HCT116 (cell line): Measurements from ENCODE around the gene FNDC5. TPM values are rescaled to one million over a fixed set of nuclear protein-coding genes. Genes with fewer than 3 reads are reported as not detected.

Experiments
- ATAC-seq: fragments of 200-7000 bp; cut with Tn5 transposase; 2 replicates; pipeline ENCODE4 v1.9.1; 2020; ENCODE audit warnings: mild to moderate bottlenecking, moderate library complexity
- BruUV-seq: library from RNA; stranded (reverse); fragments of 400-500 nt; replicated peaks from 2 replicates; lab custom pipeline; 2021; lab: Mats Ljungman, UMichigan
- CTCF ChIA-PET: fragments of 300-600 bp; sonication (Branson Sonifier 250); formaldehyde crosslinking; loops from one replicate; lab custom pipeline; 2021; ENCODE audit warnings: antibody characterized with exemption; lab: Charles Lee
- POLR2A ChIA-PET: fragments of 300-600, 350-600 bp; sonication (Branson Sonifier 250); formaldehyde crosslinking; loops from one replicate; lab custom pipeline; 2021; ENCODE audit warnings: antibody characterized with exemption; lab: Charles Lee
- RAD21 ChIA-PET, 2 experiments: fragments of 300-600 bp; sonication (Branson Sonifier 250); formaldehyde crosslinking; loops; one replicate each; lab custom pipeline; 2023; ENCODE audit warnings: low total read pairs in 2 of 2; ENCODE audit not compliant: uncharacterized antibody in 2 of 2, unreplicated experiment in 2 of 2, low non-redundant PET in 1 of 2; lab: Charles Lee
- DNase-seq: peaks from one replicate; pipeline ENCODE4 v3.0.0-alpha.2; 2010; ENCODE audit warnings: low read depth, low spot score
- H2AFZ ChIP-seq: fragments of 200-600 bp; shearing (Covaris generic), sonication (generic); 2 replicates; pipeline ENCODE4 v1.6.1; 2017; ENCODE audit warnings: low read depth, mixed run types, mixed read lengths, antibody characterized with exemption, low read length; ENCODE audit not compliant: poor library complexity, severe bottlenecking
- H3K27ac ChIP-seq: 2 replicates; pipeline ENCODE4 v1.5.1; 2012; ENCODE audit warnings: low read depth, low read length
- H3K27me3 ChIP-seq: fragments of 200-600 bp; sonication (generic); 2 replicates; pipeline ENCODE4 v1.6.1; 2016; ENCODE audit warnings: mixed run types, low read length, mixed read lengths; ENCODE audit not compliant: insufficient read depth
- H3K36me3 ChIP-seq, 2 experiments: fragments of 200-500 bp in 1 of 2; fragments of 200-600 bp in 1 of 2; sonication (Bioruptor generic) in 1 of 2; sonication (generic) in 1 of 2; 2 replicates each; pipeline versions ENCODE4 v1.5.1 to v1.6.1; 2014 to 2016; ENCODE audit warnings: low read length in 2 of 2, inconsistent platforms in 1 of 2, mixed read lengths in 1 of 2, mixed run types in 1 of 2; ENCODE audit not compliant: insufficient read depth in 2 of 2, control insufficient read depth in 1 of 2
- H3K4me1 ChIP-seq, 2 experiments: fragments of 200-600 bp in 1 of 2; sonication (generic) in 1 of 2; 2 replicates each; pipeline versions ENCODE4 v1.5.1 to v1.6.1; 2012 to 2017; ENCODE audit warnings: low read length in 2 of 2, inconsistent platforms in 1 of 2, mild to moderate bottlenecking in 1 of 2, mixed read lengths in 1 of 2, mixed run types in 1 of 2, moderate library complexity in 1 of 2; ENCODE audit not compliant: insufficient read depth in 2 of 2, control insufficient read depth in 1 of 2
- H3K4me2 ChIP-seq: fragments of 200-600 bp; sonication (generic); 2 replicates; pipeline ENCODE4 v1.6.1; 2017; ENCODE audit warnings: mixed run types, low read length, mixed read lengths
- H3K4me3 ChIP-seq, 2 experiments: fragments of 200-600 bp in 1 of 2; sonication (generic) in 1 of 2; replicated peaks in 1 of 2; 2 replicates each; pipeline ENCODE4 v1.5.1; 2011 to 2016; ENCODE audit warnings: low read length in 2 of 2, control low read depth in 1 of 2, low read depth in 1 of 2, mild to moderate bottlenecking in 1 of 2, mixed read lengths in 1 of 2, mixed run types in 1 of 2
- H3K79me2 ChIP-seq: fragments of 200-600 bp; sonication (generic); 2 replicates; pipeline ENCODE4 v1.6.1; 2017; ENCODE audit warnings: mild to moderate bottlenecking, mixed run types, low read length, moderate library complexity, mixed read lengths; ENCODE audit not compliant: insufficient read depth
- H3K9ac ChIP-seq: fragments of 200-600 bp; sonication (generic); 2 replicates; pipeline ENCODE4 v1.6.1; 2016; ENCODE audit warnings: low read length, mixed read lengths
- H3K9me2 ChIP-seq: fragments of 200-600 bp; sonication (generic), shearing (Covaris generic); 2 replicates; pipeline ENCODE4 v1.6.1; 2017; ENCODE audit warnings: mixed run types, mild to moderate bottlenecking, moderate library complexity; ENCODE audit not compliant: insufficient read depth
- H3K9me3 ChIP-seq, 2 experiments: fragments of 200-500 bp in 1 of 2; fragments of 200-600 bp in 1 of 2; sonication (Bioruptor generic) in 1 of 2; sonication (generic) in 1 of 2; 2 replicates each; pipeline ENCODE4 v1.6.1; 2014 to 2017; ENCODE audit warnings: low read length in 2 of 2, mixed read lengths in 2 of 2, inconsistent platforms in 1 of 2, low read depth in 1 of 2, mild to moderate bottlenecking in 1 of 2, mixed run types in 1 of 2, moderate library complexity in 1 of 2; ENCODE audit not compliant: control insufficient read depth in 1 of 2, insufficient read depth in 1 of 2
- H4K20me1 ChIP-seq: fragments of 200-600 bp; sonication (generic), shearing (Covaris generic); 2 replicates; pipeline ENCODE4 v1.6.1; 2017; ENCODE audit warnings: mixed run types, mild to moderate bottlenecking, moderate library complexity; ENCODE audit not compliant: insufficient read depth
- CBX3 ChIP-seq: IDR thresholded peaks from 2 replicates; pipeline ENCODE4 v1.6.1; 2012; ENCODE audit warnings: low read depth
- CEBPB ChIP-seq: IDR thresholded peaks from 2 replicates; pipeline ENCODE4 v1.6.1; 2012; ENCODE audit warnings: low read depth
- EGR1 ChIP-seq: IDR thresholded peaks from 2 replicates; pipeline ENCODE4 v1.6.1; 2012; ENCODE audit warnings: low read depth
- EZH2 ChIP-seq: fragments of 200-600 bp; sonication (generic); IDR thresholded peaks from 2 replicates; pipeline ENCODE4 v1.6.1; 2017; ENCODE audit warnings: antibody characterized with exemption, mixed run types
- EZH2phosphoT487 ChIP-seq: fragments of 200-600 bp; IDR thresholded peaks from 2 replicates; pipeline ENCODE4 v1.6.1; 2018; ENCODE audit warnings: antibody characterized with exemption, borderline replicate concordance
- FOSL1 ChIP-seq: IDR thresholded peaks from 2 replicates; pipeline ENCODE4 v1.6.1; 2012; ENCODE audit warnings: low read depth
- JUND ChIP-seq: IDR thresholded peaks from 2 replicates; pipeline ENCODE4 v1.6.1; 2012
- POLR2AphosphoS5 ChIP-seq: IDR thresholded peaks from 2 replicates; pipeline ENCODE4 v1.6.1; 2011; ENCODE audit warnings: mild to moderate bottlenecking, low read depth, low read length, moderate library complexity
- SIN3A ChIP-seq: IDR thresholded peaks from 2 replicates; pipeline ENCODE4 v1.6.1; 2012; ENCODE audit warnings: low read depth
- SP1 ChIP-seq: IDR thresholded peaks from 2 replicates; pipeline ENCODE4 v1.6.1; 2012; ENCODE audit warnings: low read depth
- TCF7L2 ChIP-seq: IDR thresholded peaks from 2 replicates; pipeline ENCODE4 v1.7.0; 2011; ENCODE audit warnings: borderline replicate concordance, inconsistent platforms; ENCODE audit not compliant: insufficient read depth, insufficient read length; ENCODE audit errors: extremely low read depth
- YY1 ChIP-seq: IDR thresholded peaks from 2 replicates; pipeline ENCODE4 v1.6.1; 2011; ENCODE audit warnings: low read length, low read depth, moderate library complexity, mild to moderate bottlenecking; ENCODE audit not compliant: insufficient replicate concordance; ENCODE audit errors: extremely low read depth
- ZFX ChIP-seq: fragments of 450-650 bp; IDR thresholded peaks from 2 replicates; pipeline ENCODE4 v1.6.1; 2017
- intact Hi-C: fragments of 100-400 bp; cut with micrococcal nuclease; formaldehyde crosslinking; loops from 2 replicates; pipeline ENCODE4 v1.10.0; 2022
- total RNA-seq: library from RNA; stranded (reverse); gene quantifications from one replicate; pipeline ENCODE4 v1.2.1, GENCODE V29; 2021; ENCODE audit not compliant: unreplicated experiment
- TF ChIP-seq, protein P1 (sequence below): IDR thresholded peaks from 2 replicates; pipeline ENCODE4 v1.6.1; 2012; ENCODE audit warnings: low read depth
- TF ChIP-seq, protein P2 (sequence below): IDR thresholded peaks from 2 replicates; pipeline ENCODE4 v1.6.1; 2011; ENCODE audit warnings: mild to moderate bottlenecking, low read length, moderate library complexity; ENCODE audit not compliant: insufficient replicate concordance; ENCODE audit errors: extremely low read depth

FNDC5 gene
- total RNA-seq, 1 experiment from 2014 or later, result not detected

DNA sequence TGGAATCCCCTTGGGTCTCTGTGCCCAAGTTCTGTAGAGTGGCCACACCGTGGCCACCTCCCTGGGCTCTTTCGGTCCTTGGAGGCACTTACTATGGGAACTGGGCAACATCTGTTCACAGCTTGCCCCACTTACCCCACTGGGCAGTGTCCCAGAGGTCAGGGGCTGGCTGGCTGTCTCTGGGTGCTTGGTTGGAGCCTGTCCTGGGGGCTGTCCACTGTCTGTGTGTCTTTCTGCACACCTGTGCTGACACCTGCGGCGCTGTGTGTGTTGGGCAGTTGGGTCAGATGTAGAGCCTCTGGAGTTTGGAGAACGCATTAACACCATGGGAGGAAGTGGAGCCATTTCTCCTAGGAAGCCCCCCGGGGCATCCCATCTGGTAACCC, 31.8 kb upstream of the FNDC5 start:
- peaks cover 0 to 1% of the 10 kb centered on the region in 2 experiments; a peak in 2 of 4 replicates for H3K36me3 ChIP-seq
- no peak overlapping the region; the same call in 1 of the 2 replicates for H3K4me2 ChIP-seq
- TF ChIP-seq, protein P1, sequence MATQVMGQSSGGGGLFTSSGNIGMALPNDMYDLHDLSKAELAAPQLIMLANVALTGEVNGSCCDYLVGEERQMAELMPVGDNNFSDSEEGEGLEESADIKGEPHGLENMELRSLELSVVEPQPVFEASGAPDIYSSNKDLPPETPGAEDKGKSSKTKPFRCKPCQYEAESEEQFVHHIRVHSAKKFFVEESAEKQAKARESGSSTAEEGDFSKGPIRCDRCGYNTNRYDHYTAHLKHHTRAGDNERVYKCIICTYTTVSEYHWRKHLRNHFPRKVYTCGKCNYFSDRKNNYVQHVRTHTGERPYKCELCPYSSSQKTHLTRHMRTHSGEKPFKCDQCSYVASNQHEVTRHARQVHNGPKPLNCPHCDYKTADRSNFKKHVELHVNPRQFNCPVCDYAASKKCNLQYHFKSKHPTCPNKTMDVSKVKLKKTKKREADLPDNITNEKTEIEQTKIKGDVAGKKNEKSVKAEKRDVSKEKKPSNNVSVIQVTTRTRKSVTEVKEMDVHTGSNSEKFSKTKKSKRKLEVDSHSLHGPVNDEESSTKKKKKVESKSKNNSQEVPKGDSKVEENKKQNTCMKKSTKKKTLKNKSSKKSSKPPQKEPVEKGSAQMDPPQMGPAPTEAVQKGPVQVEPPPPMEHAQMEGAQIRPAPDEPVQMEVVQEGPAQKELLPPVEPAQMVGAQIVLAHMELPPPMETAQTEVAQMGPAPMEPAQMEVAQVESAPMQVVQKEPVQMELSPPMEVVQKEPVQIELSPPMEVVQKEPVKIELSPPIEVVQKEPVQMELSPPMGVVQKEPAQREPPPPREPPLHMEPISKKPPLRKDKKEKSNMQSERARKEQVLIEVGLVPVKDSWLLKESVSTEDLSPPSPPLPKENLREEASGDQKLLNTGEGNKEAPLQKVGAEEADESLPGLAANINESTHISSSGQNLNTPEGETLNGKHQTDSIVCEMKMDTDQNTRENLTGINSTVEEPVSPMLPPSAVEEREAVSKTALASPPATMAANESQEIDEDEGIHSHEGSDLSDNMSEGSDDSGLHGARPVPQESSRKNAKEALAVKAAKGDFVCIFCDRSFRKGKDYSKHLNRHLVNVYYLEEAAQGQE, result no peak
- TF ChIP-seq TCF7L2 (no peak), EZH2 (no peak), ZFX (no peak), SIN3A (no peak), SP1 (no peak), FOSL1 (no peak), EGR1 (no peak), EZH2phosphoT487 (no peak), CEBPB (no peak), YY1 (no peak), JUND (no peak), CBX3 (no peak), POLR2AphosphoS5 (no peak)
- TF ChIP-seq, protein P2, sequence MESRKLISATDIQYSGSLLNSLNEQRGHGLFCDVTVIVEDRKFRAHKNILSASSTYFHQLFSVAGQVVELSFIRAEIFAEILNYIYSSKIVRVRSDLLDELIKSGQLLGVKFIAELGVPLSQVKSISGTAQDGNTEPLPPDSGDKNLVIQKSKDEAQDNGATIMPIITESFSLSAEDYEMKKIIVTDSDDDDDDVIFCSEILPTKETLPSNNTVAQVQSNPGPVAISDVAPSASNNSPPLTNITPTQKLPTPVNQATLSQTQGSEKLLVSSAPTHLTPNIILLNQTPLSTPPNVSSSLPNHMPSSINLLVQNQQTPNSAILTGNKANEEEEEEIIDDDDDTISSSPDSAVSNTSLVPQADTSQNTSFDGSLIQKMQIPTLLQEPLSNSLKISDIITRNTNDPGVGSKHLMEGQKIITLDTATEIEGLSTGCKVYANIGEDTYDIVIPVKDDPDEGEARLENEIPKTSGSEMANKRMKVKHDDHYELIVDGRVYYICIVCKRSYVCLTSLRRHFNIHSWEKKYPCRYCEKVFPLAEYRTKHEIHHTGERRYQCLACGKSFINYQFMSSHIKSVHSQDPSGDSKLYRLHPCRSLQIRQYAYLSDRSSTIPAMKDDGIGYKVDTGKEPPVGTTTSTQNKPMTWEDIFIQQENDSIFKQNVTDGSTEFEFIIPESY, result no peak
- TF ChIP-seq, all 23 proteins: peak for 0
- Histone ChIP-seq H3K9me3 (no peaks in the 10 kb centered on the region), H3K27me3 (no peaks in the 10 kb centered on the region), H3K27ac (no peak overlapping the region), H2AFZ (no peak overlapping the region), H3K4me1 (peaks cover 19 to 32% of the 10 kb centered on the region in 2 experiments; a peak in 3 of 4 replicates), H3K79me2 (peaks cover 6% of the 10 kb centered on the region; the same call in 1 of the 2 replicates), H3K9me2 (no peaks in the 10 kb centered on the region), H3K4me3 (no peak overlapping the region), H3K9ac (no peak overlapping the region), H4K20me1 (no peaks in the 10 kb centered on the region)
- DNase-seq (no peak), ATAC-seq (no peak)
- intact Hi-C loops, result loop anchor here (10.0 kb wide), 1 partner anchor 152 kb away; no protein-coding TSS in a partner anchor
- ChIA-PET RAD21 (no interaction called here), POLR2A (no interaction called here), CTCF (no interaction called here)
- BruUV-seq, result no TSS peak
